Left ventricle myocardium inferior (tissue), 1 donor: ENCODE measurements around the gene PLBD2. TPM values are rescaled to one million over a fixed set of nuclear protein-coding genes. Genes with fewer than 3 reads are reported as not detected.
A peak's percentile ranks its signal among the peaks of the same experiment; 100 is the strongest.

Experiments
- DNase-seq: peaks from one replicate; pipeline ENCODE4 v3.0.0-alpha.2; 2020
- H3K27ac ChIP-seq: fragments of 200-600 bp; replicated peaks from 2 replicates; pipeline ENCODE4 v1.8.0; 2021
- H3K27me3 ChIP-seq: fragments of 200-600 bp; 2 replicates; pipeline ENCODE4 v1.8.0; 2021; ENCODE audit warnings: low read depth
- H3K36me3 ChIP-seq: fragments of 200-600 bp; 2 replicates; pipeline ENCODE4 v1.8.0; 2021
- H3K4me1 ChIP-seq: fragments of 200-600 bp; 2 replicates; pipeline ENCODE4 v1.8.0; 2021
- H3K4me3 ChIP-seq: fragments of 200-600 bp; 2 replicates; pipeline ENCODE4 v1.8.0; 2021; ENCODE audit warnings: mild to moderate bottlenecking, moderate library complexity
- H3K9me3 ChIP-seq: fragments of 200-600 bp; replicated peaks from 2 replicates; pipeline ENCODE4 v1.8.0; 2021
- CTCF ChIP-seq: fragments of 200-600 bp; IDR thresholded peaks from 2 replicates; pipeline ENCODE4 v1.8.0; 2021; ENCODE audit warnings: antibody characterized with exemption, mild to moderate bottlenecking, borderline replicate concordance
- intact Hi-C: fragments of 100-400 bp; cut with micrococcal nuclease; formaldehyde crosslinking; loops from one replicate; pipeline ENCODE4 v1.11.0; 2022
- total RNA-seq: library from RNA; stranded (reverse); fragmentation: NEBNext Ultra II Directional; extraction: Animal tissue kit (Norgen Biotek cat#: 25700); gene quantifications from one replicate; pipeline ENCODE4 v1.2.1, GENCODE V29; 2021
- donor health status: DM: no; HTN: yes; CAD: no; lungs with severe emphysema.

PLBD2 gene
- total RNA-seq, 1 donor from 2014 or later = 28.9 TPM

- H3K36me3 ChIP-seq = no peaks in the 10 kb centered on the region
- H3K4me3 ChIP-seq = no peak overlapping the region
- peak; percentile 70 for TF ChIP-seq CTCF
- H3K9me3 ChIP-seq = no peaks in the 10 kb centered on the region
- DNase-seq = no peak
- H3K27ac ChIP-seq = no peak overlapping the region
- intact Hi-C loops = no loop called here
- peaks cover 50% of the 10 kb centered on the region for H3K27me3 ChIP-seq
- no peaks in the 10 kb centered on the region for H3K4me1 ChIP-seq
These were observed 81.2 kb downstream of the PLBD2 start for GRCh38 chr12:113439606-113440030.

GRCh38 chr12:113440336-113440735, 81.9 kb downstream of the PLBD2 start:
- no peak overlapping the region for H3K27ac ChIP-seq
- no peak for DNase-seq
- no peaks in the 10 kb centered on the region for H3K9me3 ChIP-seq
- no peak overlapping the region for H3K4me3 ChIP-seq
- no peaks in the 10 kb centered on the region for H3K4me1 ChIP-seq
- H3K27me3 ChIP-seq = peaks cover 57% of the 10 kb centered on the region
- no peak for TF ChIP-seq CTCF
- H3K36me3 ChIP-seq = no peaks in the 10 kb centered on the region
- intact Hi-C loops = no loop called here

Other genes with a start within 250 kb of the PLBD2 start
- gene RASAL1, start 222.8 kb upstream of the PLBD2 start, total RNA-seq = not detected
- not detected for gene CFAP73, start 208.9 kb upstream of the PLBD2 start, total RNA-seq
- 34.7 TPM for gene DDX54, start 173.1 kb upstream of the PLBD2 start, total RNA-seq
- 17.9 TPM for gene RITA1, start 172.9 kb upstream of the PLBD2 start, total RNA-seq
- gene TPCN1, start 137.1 kb upstream of the PLBD2 start, total RNA-seq = 153 TPM
- gene SLC8B1, start 23.5 kb upstream of the PLBD2 start, total RNA-seq = 9.2 TPM
- gene SDS, start 45.3 kb downstream of the PLBD2 start, total RNA-seq = not detected
- 13.3 TPM for gene SDSL, start 63.8 kb downstream of the PLBD2 start, total RNA-seq
- gene LHX5, start 113.3 kb downstream of the PLBD2 start, total RNA-seq = not detected